Memory B cell (primary cell): ENCODE measurements around the gene EIF2S3.

ENCODE experiments used
- ATAC-seq: fragments of 150-1000 bp; cut with Tn5 transposase; 2 replicates; pipeline ENCODE4 v1.10.0; 2021; ENCODE audit warnings: low read depth, mild to moderate bottlenecking, moderate library complexity
- DNase-seq, 2 donors: peaks; one replicate each; pipeline ENCODE4 v3.0.0; 2022; ENCODE audit warnings: low spot score in 2 of 2
- H3K27ac Mint-ChIP-seq: one replicate; pipeline ENCODE4 v1.8.0; 2022; ENCODE audit warnings: mild to moderate bottlenecking, moderate library complexity, mixed read lengths
- H3K27me3 Mint-ChIP-seq: one replicate; pipeline ENCODE4 v1.8.0; 2022; ENCODE audit warnings: mixed read lengths
- H3K36me3 Mint-ChIP-seq: one replicate; pipeline ENCODE4 v1.8.0; 2022; ENCODE audit warnings: mild to moderate bottlenecking, mixed read lengths
- H3K4me1 Mint-ChIP-seq: one replicate; pipeline ENCODE4 v1.8.0; 2022; ENCODE audit warnings: mixed read lengths
- H3K4me3 Mint-ChIP-seq: one replicate; pipeline ENCODE4 v1.8.0; 2022; ENCODE audit warnings: mild to moderate bottlenecking, moderate library complexity, mixed read lengths
- H3K9me3 Mint-ChIP-seq: one replicate; pipeline ENCODE4 v1.8.0; 2022; ENCODE audit warnings: mixed read lengths

EIF2S3 gene

GRCh38 chrX:24054182-24055042 lies at the start of gene EIF2S3:
TSS of gene EIF2S3 (plus strand) at chrX:24054956. CDS start at chrX:24054969, 13 bp downstream.
- peak within 1 kb of the TSS; percentile 98 for H3K27ac Mint-ChIP-seq
- H3K36me3 Mint-ChIP-seq = peaks cover 2% of the 10 kb centered on the region
- H3K27me3 Mint-ChIP-seq = no peaks in the 10 kb centered on the region
- peaks cover 3% of the 10 kb centered on the region for H3K4me1 Mint-ChIP-seq
- H3K9me3 Mint-ChIP-seq = no peaks in the 10 kb centered on the region
- DNase-seq (peak; percentile 84 to 95), ATAC-seq (peak; percentile 76)
- H3K4me3 Mint-ChIP-seq = peak within 1 kb of the TSS; percentile 98

- DNase-seq (no peak), ATAC-seq (no peak)
- Mint-ChIP-seq H3K36me3 (peaks cover 6% of the 10 kb centered on the region), H3K4me1 (peaks cover 13% of the 10 kb centered on the region), H3K4me3 (no peak overlapping the region), H3K27ac (peak overlapping the region; percentile 40), H3K27me3 (no peaks in the 10 kb centered on the region), H3K9me3 (no peaks in the 10 kb centered on the region)
Measured at GRCh38 chrX:24005028-24005427, 49.7 kb upstream of the EIF2S3 start.

- peaks cover 16% of the 10 kb centered on the region for H3K4me1 Mint-ChIP-seq
- H3K27ac Mint-ChIP-seq = no peak overlapping the region
- H3K9me3 Mint-ChIP-seq = no peaks in the 10 kb centered on the region
- DNase-seq (no peak), ATAC-seq (no peak)
- H3K36me3 Mint-ChIP-seq = peaks cover 8% of the 10 kb centered on the region
- H3K27me3 Mint-ChIP-seq = no peaks in the 10 kb centered on the region
- no peak overlapping the region for H3K4me3 Mint-ChIP-seq
Measured at GRCh38 chrX:24005867-24006266, 48.9 kb upstream of the EIF2S3 start.

- ATAC-seq (no peak), DNase-seq (no peak)
- H3K4me3 Mint-ChIP-seq = no peak overlapping the region
- no peak overlapping the region for H3K27ac Mint-ChIP-seq
- no peaks in the 10 kb centered on the region for H3K27me3 Mint-ChIP-seq
- peaks cover 8% of the 10 kb centered on the region for H3K36me3 Mint-ChIP-seq
- no peaks in the 10 kb centered on the region for H3K9me3 Mint-ChIP-seq
- H3K4me1 Mint-ChIP-seq = peaks cover 20% of the 10 kb centered on the region
Measured at GRCh38 chrX:24012266-24012665, 42.5 kb upstream of the EIF2S3 start.

GRCh38 chrX:24014388-24015018 lies 40.3 kb upstream of the EIF2S3 start:
- ATAC-seq (no peak), DNase-seq (no peak)
- peaks cover 8% of the 10 kb centered on the region for H3K36me3 Mint-ChIP-seq
- no peak overlapping the region for H3K4me3 Mint-ChIP-seq
- H3K9me3 Mint-ChIP-seq = no peaks in the 10 kb centered on the region
- peak overlapping the region; percentile 67 for H3K27ac Mint-ChIP-seq
- no peaks in the 10 kb centered on the region for H3K27me3 Mint-ChIP-seq
- H3K4me1 Mint-ChIP-seq = peaks cover 15% of the 10 kb centered on the region

GRCh38 chrX:24017674-24018073 lies 37.1 kb upstream of the EIF2S3 start:
- Mint-ChIP-seq H3K9me3 (no peaks in the 10 kb centered on the region), H3K36me3 (peaks cover 2% of the 10 kb centered on the region), H3K27me3 (no peaks in the 10 kb centered on the region), H3K4me3 (no peak overlapping the region), H3K4me1 (peaks cover 14% of the 10 kb centered on the region), H3K27ac (no peak overlapping the region)
- DNase-seq (no peak), ATAC-seq (no peak)

- no peak for DNase-seq
Measured at GRCh38 chrX:24018809-24019208, 35.9 kb upstream of the EIF2S3 start.

GRCh38 chrX:24019448-24019847 lies 35.3 kb upstream of the EIF2S3 start:
- ATAC-seq (no peak), DNase-seq (no peak)
- Mint-ChIP-seq H3K4me3 (no peak overlapping the region), H3K27ac (no peak overlapping the region), H3K36me3 (peaks cover 2% of the 10 kb centered on the region), H3K4me1 (peaks cover 16% of the 10 kb centered on the region), H3K9me3 (no peaks in the 10 kb centered on the region), H3K27me3 (no peaks in the 10 kb centered on the region)

More at GRCh38 chrX:24018809-24019208, 35.9 kb upstream of the EIF2S3 start:
- Mint-ChIP-seq H3K36me3 (peaks cover 2% of the 10 kb centered on the region), H3K27me3 (no peaks in the 10 kb centered on the region), H3K4me1 (peaks cover 18% of the 10 kb centered on the region), H3K9me3 (no peaks in the 10 kb centered on the region), H3K27ac (no peak overlapping the region), H3K4me3 (no peak overlapping the region)
- no peak for ATAC-seq

- no peaks in the 10 kb centered on the region for H3K9me3 Mint-ChIP-seq
- peaks cover 13% of the 10 kb centered on the region for H3K4me1 Mint-ChIP-seq
- no peaks in the 10 kb centered on the region for H3K27me3 Mint-ChIP-seq
- DNase-seq = no peak
- H3K36me3 Mint-ChIP-seq = no peaks in the 10 kb centered on the region
- no peak overlapping the region for H3K4me3 Mint-ChIP-seq
- no peak for ATAC-seq
- H3K27ac Mint-ChIP-seq = no peak overlapping the region
Measured at GRCh38 chrX:24020306-24020876, 34.4 kb upstream of the EIF2S3 start.

GRCh38 chrX:24023544-24023943 lies 31.2 kb upstream of the EIF2S3 start:
- Mint-ChIP-seq H3K4me1 (peaks cover 13% of the 10 kb centered on the region), H3K9me3 (no peaks in the 10 kb centered on the region), H3K4me3 (peak overlapping the region; percentile 84), H3K27me3 (no peaks in the 10 kb centered on the region), H3K36me3 (no peaks in the 10 kb centered on the region), H3K27ac (peak overlapping the region; percentile 85)
- no peak for ATAC-seq
- DNase-seq = no peak

- no peaks in the 10 kb centered on the region for H3K36me3 Mint-ChIP-seq
- no peak for DNase-seq
- peak overlapping the region; percentile 86 for H3K4me3 Mint-ChIP-seq
- no peaks in the 10 kb centered on the region for H3K9me3 Mint-ChIP-seq
- H3K27ac Mint-ChIP-seq = peak overlapping the region; percentile 85
- no peak for ATAC-seq
- H3K4me1 Mint-ChIP-seq = peaks cover 13% of the 10 kb centered on the region
- no peaks in the 10 kb centered on the region for H3K27me3 Mint-ChIP-seq
Measured at GRCh38 chrX:24023972-24024669, 30.6 kb upstream of the EIF2S3 start.

GRCh38 chrX:24024819-24025740 lies 29.7 kb upstream of the EIF2S3 start:
- H3K27ac Mint-ChIP-seq = peak overlapping the region; percentile 90
- peaks cover 11% of the 10 kb centered on the region for H3K4me1 Mint-ChIP-seq
- ATAC-seq (peak; percentile 86), DNase-seq (peak; percentile 69 to 76)
- H3K4me3 Mint-ChIP-seq = peak overlapping the region; percentile 86
- H3K9me3 Mint-ChIP-seq = no peaks in the 10 kb centered on the region
- H3K27me3 Mint-ChIP-seq = no peaks in the 10 kb centered on the region
- H3K36me3 Mint-ChIP-seq = no peaks in the 10 kb centered on the region

GRCh38 chrX:24025741-24026403 lies 28.9 kb upstream of the EIF2S3 start:
- ATAC-seq = peak; percentile 22
- Mint-ChIP-seq H3K36me3 (no peaks in the 10 kb centered on the region), H3K27ac (peak overlapping the region; percentile 90), H3K27me3 (no peaks in the 10 kb centered on the region), H3K9me3 (no peaks in the 10 kb centered on the region), H3K4me3 (peak overlapping the region; percentile 81), H3K4me1 (peaks cover 9% of the 10 kb centered on the region)
- no peak for DNase-seq
